ENCODE measurements around the gene KHDC4.

KHDC4 gene

GRCh38 chr1:155877945-155878344 lies 56.3 kb downstream of the KHDC4 start:
- in situ Hi-C loops (cut with MboI; ENCODE audit: low sequenced_read_pairs), result no loop called here

- in situ Hi-C loops (cut with MboI; ENCODE audit: low sequenced_read_pairs), result no loop called here
These were observed 60.4 kb downstream of the KHDC4 start for GRCh38 chr1:155873860-155874259.

DNA sequence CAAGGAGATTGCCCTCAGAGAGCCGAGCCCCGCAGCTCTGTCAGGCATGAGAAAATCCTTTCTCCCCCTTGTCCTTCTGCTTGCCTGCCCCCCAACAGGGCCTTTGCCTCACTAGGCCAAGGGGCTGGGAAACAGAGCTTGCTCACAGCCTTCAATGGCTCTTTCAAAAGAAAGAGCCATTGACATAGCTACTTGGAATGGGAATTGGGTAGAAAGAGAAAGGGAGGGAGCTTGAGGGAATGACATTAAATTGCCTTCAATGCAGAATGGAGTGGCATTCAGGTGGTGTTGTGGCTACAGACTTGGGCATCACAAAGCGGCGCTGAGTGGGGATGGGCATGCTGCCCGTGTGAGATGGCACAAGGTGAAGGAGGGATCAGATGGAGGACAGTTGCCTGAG lies 61.7 kb downstream of the KHDC4 start:
- in situ Hi-C loops (cut with MboI; ENCODE audit: low sequenced_read_pairs), result no loop called here

GRCh38 chr1:155871390-155871789 lies 62.8 kb downstream of the KHDC4 start:
- in situ Hi-C loops (cut with MboI; ENCODE audit: low sequenced_read_pairs), result no loop called here

- in situ Hi-C loops (cut with MboI; ENCODE audit: low sequenced_read_pairs), result no loop called here
These were observed 66.4 kb downstream of the KHDC4 start for GRCh38 chr1:155867766-155868165.

- in situ Hi-C loops (cut with MboI; ENCODE audit: low sequenced_read_pairs), result no loop called here
These were observed 69.8 kb downstream of the KHDC4 start for GRCh38 chr1:155864393-155864792.

Data from HL-60/S4 treated with retinoic acid at 250 ng/mL for 4 days and 3 days (cell line).